Endothelial cell of umbilical vein (primary cell): ENCODE measurements around the gene HTR3C. TPM values are rescaled to one million over a fixed set of nuclear protein-coding genes. Genes with fewer than 3 reads are reported as not detected.

Experiments used
- BruUV-seq: library from RNA; stranded (reverse); fragments of 400-500 nt; replicated peaks from 2 replicates; lab custom pipeline; 2021; lab: Mats Ljungman, UMichigan
- CTCF ChIA-PET: fragments of 300-600, 350-600 bp; sonication (Branson Sonifier 250); formaldehyde crosslinking; loops from one replicate; lab custom pipeline; 2021; ENCODE audit warnings: antibody characterized with exemption, inconsistent platforms; lab: Charles Lee
- POLR2A ChIA-PET: fragments of 300-600, 350-600 bp; sonication (Branson Sonifier 250); formaldehyde crosslinking; loops from one replicate; lab custom pipeline; 2021; ENCODE audit warnings: antibody characterized with exemption, inconsistent platforms; lab: Charles Lee
- DNase-seq: peaks from one replicate; pipeline ENCODE4 v3.0.0-alpha.2; 2011; ENCODE audit warnings: low read depth, low spot score
- FAIRE-seq: peaks from 2 replicates; lab custom pipeline; 2011; peaks lifted over from hg19 to GRCh38; lab: Jason Lieb, UNC
- H2AFZ ChIP-seq: 2 replicates; pipeline ENCODE4 v1.6.0; 2012; ENCODE audit warnings: low read depth, low read length, control low read depth, inconsistent platforms
- H3K27ac ChIP-seq: 2 replicates; pipeline ENCODE4 v1.5.1; 2011; ENCODE audit warnings: low read depth, mild to moderate bottlenecking, control low read depth, low read length, moderate library complexity; ENCODE audit not compliant: insufficient read depth
- H3K27me3 ChIP-seq, 2 experiments: 2 replicates each; pipeline versions ENCODE4 v1.6.0 to v1.6.1; 2011; ENCODE audit warnings: low read length in 2 of 2, mixed read lengths in 1 of 2; ENCODE audit not compliant: control insufficient read depth in 2 of 2, insufficient read depth in 2 of 2
- H3K36me3 ChIP-seq, 2 experiments: 2 replicates in 1 of 2; 3 replicates in 1 of 2; pipeline ENCODE4 v1.5.1; 2011; ENCODE audit warnings: low read length in 2 of 2, mild to moderate bottlenecking in 1 of 2, moderate library complexity in 1 of 2; ENCODE audit not compliant: control insufficient read depth in 2 of 2, insufficient read depth in 2 of 2; ENCODE audit errors: extremely low read depth in 1 of 2
- H3K4me1 ChIP-seq: 3 replicates; pipeline ENCODE4 v1.5.1; 2011; ENCODE audit warnings: mild to moderate bottlenecking, low read length; ENCODE audit not compliant: control insufficient read depth, insufficient read depth; ENCODE audit errors: extremely low read depth
- H3K4me2 ChIP-seq: 2 replicates; pipeline ENCODE4 v1.6.1; 2011; ENCODE audit warnings: low read length, control low read depth, mixed read lengths; ENCODE audit not compliant: insufficient read depth
- H3K4me3 ChIP-seq, 3 experiments: fragments of 200-600 bp in 1 of 3; sonication (generic), shearing (Covaris generic) in 1 of 3; replicated peaks in 1 of 3; 2 replicates each; pipeline ENCODE4 v1.5.1; 2011 to 2016; ENCODE audit warnings: control low read depth in 3 of 3, low read length in 3 of 3, mild to moderate bottlenecking in 2 of 3, inconsistent platforms in 1 of 3, low read depth in 1 of 3, moderate library complexity in 1 of 3; ENCODE audit not compliant: insufficient read depth in 1 of 3
- H3K79me2 ChIP-seq: 2 replicates; pipeline ENCODE4 v1.6.0; 2012; ENCODE audit warnings: low read length, inconsistent platforms; ENCODE audit not compliant: control insufficient read depth, insufficient read depth
- H3K9ac ChIP-seq: replicated peaks from 2 replicates; pipeline ENCODE3; 2011; ENCODE audit warnings: low read length, control low read depth; ENCODE audit not compliant: insufficient read depth; ENCODE audit errors: extremely low read depth
- H3K9me1 ChIP-seq: replicated peaks from 3 replicates; pipeline ENCODE4 v1.6.0; 2011; ENCODE audit warnings: mild to moderate bottlenecking, low read length; ENCODE audit not compliant: control insufficient read depth, insufficient read depth; ENCODE audit errors: extremely low read depth
- H3K9me3 ChIP-seq: replicated peaks from 2 replicates; pipeline ENCODE4 v1.5.1; 2012; ENCODE audit warnings: low read length, inconsistent platforms; ENCODE audit not compliant: control insufficient read depth, insufficient read depth
- H4K20me1 ChIP-seq: replicated peaks from 2 replicates; pipeline ENCODE3; 2011; ENCODE audit warnings: mild to moderate bottlenecking, low read length; ENCODE audit not compliant: control insufficient read depth, insufficient read depth; ENCODE audit errors: extremely low read depth
- EZH2 ChIP-seq: IDR thresholded peaks from 2 replicates; pipeline ENCODE4 v1.6.1; 2012; ENCODE audit warnings: borderline replicate concordance, low read depth, mild to moderate bottlenecking, moderate library complexity, low read length, inconsistent platforms; ENCODE audit not compliant: severe bottlenecking
- FOS ChIP-seq: IDR thresholded peaks from 2 replicates; pipeline ENCODE4 v1.6.1; 2011; ENCODE audit warnings: mild to moderate bottlenecking, low read length, moderate library complexity, borderline replicate concordance; ENCODE audit not compliant: insufficient read depth
- GATA2 ChIP-seq: IDR thresholded peaks from 2 replicates; pipeline ENCODE4 v1.7.0; 2011; ENCODE audit warnings: low read depth, mild to moderate bottlenecking, moderate library complexity, mixed read lengths, low read length; ENCODE audit not compliant: insufficient read length, insufficient read depth
- JUN ChIP-seq: IDR thresholded peaks from 2 replicates; pipeline ENCODE4 v1.6.1; 2011; ENCODE audit warnings: borderline replicate concordance, low read depth; ENCODE audit not compliant: insufficient read length, insufficient read depth
- MYC ChIP-seq: IDR thresholded peaks from one replicate; pipeline ENCODE4 v1.6.1; 2011; ENCODE audit warnings: mild to moderate bottlenecking, low read depth, low read length
- POLR2A ChIP-seq: IDR thresholded peaks from 2 replicates; pipeline ENCODE4 v1.6.1; 2012; ENCODE audit warnings: low read depth, mild to moderate bottlenecking, control low read depth, low read length
- POLR2AphosphoS5 ChIP-seq: IDR thresholded peaks from 2 replicates; pipeline ENCODE4 v1.6.1; 2012; ENCODE audit warnings: low read depth, mild to moderate bottlenecking, control low read depth, low read length, moderate library complexity; ENCODE audit not compliant: insufficient read depth
- dilution Hi-C: fragments of 300-500 bp; cut with MboI; formaldehyde crosslinking; loops from one replicate; pipeline ENCODE4 v1.15.0; 2019; ENCODE audit warnings: low sequenced_read_pairs; ENCODE audit not compliant: extremely low pct_ligation_motif_present
- intact Hi-C: fragments of 100-400 bp; cut with micrococcal nuclease; formaldehyde crosslinking; loops from one replicate; pipeline ENCODE4 v1.10.0; 2022
- polyA plus RNA-seq, 4 experiments: library from polyadenylated mRNA; depleted of rRNA in 3 of 4; stranded (reverse) in 3 of 4; unstranded in 1 of 4; fragments of >200 nt; gene quantifications; 2 replicates each; pipeline versions ENCODE4 v1.2.1 to v1.2.3, GENCODE V29; 2011 to 2012; ENCODE audit warnings: missing spikeins in 1 of 4
- total RNA-seq: library from RNA; stranded (reverse); gene quantifications from 2 replicates; pipeline ENCODE4 v1.2.3, GENCODE V29; 2021
- TF ChIP-seq, protein P1 (sequence below), 2 donors: IDR thresholded peaks; 1 replicate in 1 of 2; 2 replicates in 1 of 2; pipeline ENCODE4 v1.5.1; 2011; ENCODE audit warnings: low read length in 2 of 2, mild to moderate bottlenecking in 2 of 2, moderate library complexity in 2 of 2, control low read depth in 1 of 2, inconsistent platforms in 1 of 2, low read depth in 1 of 2; ENCODE audit not compliant: insufficient read depth in 1 of 2; ENCODE audit errors: extremely low read depth in 1 of 2

Gene HTR3C
- total and polyA plus RNA-seq, 2 donors (not counting 3 experiments of a cell fraction or from before 2014, with no cell fraction given) = not detected

DNA sequence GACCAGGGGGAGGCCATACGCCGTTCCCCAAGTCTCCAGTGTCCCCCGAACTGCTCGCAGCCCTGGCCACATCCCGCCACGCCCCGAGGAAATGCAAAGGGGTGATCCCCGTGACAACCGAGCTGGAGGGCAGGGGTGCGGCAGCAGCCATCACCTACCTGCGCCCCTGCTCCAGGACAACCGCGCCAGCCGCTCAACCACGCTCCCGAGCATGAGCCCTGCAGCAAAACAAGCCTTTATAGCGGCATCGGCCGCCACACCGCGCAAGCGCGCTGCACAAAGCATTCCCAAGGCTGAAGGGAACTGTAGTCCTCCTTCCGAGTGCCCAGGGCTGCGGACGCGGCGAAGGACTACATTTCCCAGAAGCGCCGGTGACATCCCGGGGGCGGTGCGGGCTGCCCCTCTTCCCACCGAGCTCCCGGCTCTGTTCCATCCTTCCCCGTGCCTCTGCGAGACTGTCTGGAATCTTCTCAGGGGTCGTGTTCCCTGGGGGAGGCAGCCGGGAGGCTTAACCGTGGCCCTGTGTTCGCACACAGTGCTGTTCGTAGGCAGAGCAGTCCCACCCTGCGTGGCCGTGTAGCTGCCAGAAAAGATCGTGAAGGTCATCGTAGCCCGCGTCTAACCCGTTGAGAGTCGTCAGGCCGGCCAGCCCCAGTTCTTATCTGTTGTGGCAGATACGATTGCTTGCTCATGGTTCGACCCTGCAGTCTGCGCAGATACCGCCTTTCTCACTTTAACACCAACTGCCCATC lies 35.0 kb upstream of the HTR3C start, which contains the start of gene ABCC5:
Gene ABCC5 (minus strand): TSS at position 213 of the 752 bp plus-strand sequence. CDS start 3,492 bp downstream, outside the sequence.
- H3K4me2 ChIP-seq = peak within 1 kb of the TSS; percentile 58
- H3K4me1 ChIP-seq = peaks cover 7% of the 10 kb centered on the region
- TF ChIP-seq GATA2 (peak; percentile 42), MYC (no peak), POLR2A (peak; percentile 79), POLR2AphosphoS5 (peak; percentile 50), EZH2 (no peak), FOS (no peak), JUN (no peak)
- TF ChIP-seq, protein P1, sequence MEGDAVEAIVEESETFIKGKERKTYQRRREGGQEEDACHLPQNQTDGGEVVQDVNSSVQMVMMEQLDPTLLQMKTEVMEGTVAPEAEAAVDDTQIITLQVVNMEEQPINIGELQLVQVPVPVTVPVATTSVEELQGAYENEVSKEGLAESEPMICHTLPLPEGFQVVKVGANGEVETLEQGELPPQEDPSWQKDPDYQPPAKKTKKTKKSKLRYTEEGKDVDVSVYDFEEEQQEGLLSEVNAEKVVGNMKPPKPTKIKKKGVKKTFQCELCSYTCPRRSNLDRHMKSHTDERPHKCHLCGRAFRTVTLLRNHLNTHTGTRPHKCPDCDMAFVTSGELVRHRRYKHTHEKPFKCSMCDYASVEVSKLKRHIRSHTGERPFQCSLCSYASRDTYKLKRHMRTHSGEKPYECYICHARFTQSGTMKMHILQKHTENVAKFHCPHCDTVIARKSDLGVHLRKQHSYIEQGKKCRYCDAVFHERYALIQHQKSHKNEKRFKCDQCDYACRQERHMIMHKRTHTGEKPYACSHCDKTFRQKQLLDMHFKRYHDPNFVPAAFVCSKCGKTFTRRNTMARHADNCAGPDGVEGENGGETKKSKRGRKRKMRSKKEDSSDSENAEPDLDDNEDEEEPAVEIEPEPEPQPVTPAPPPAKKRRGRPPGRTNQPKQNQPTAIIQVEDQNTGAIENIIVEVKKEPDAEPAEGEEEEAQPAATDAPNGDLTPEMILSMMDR (IDR thresholded peaks at IDR 0.05; ENCODE audit: extremely low read depth in 1 of 2, insufficient read depth in 1 of 2, low read depth in 1 of 2, low read length in 2 of 2) = no peak
- H3K9me3 ChIP-seq = no peaks in the 10 kb centered on the region
- no peaks in the 10 kb centered on the region for H4K20me1 ChIP-seq
- FAIRE-seq (peak; percentile 98), DNase-seq (peak; percentile 93)
- no peaks in the 10 kb centered on the region for H3K9me1 ChIP-seq
- ChIA-PET POLR2A (interaction anchor here (0.6 to 0.9 kb wide), 2 partner anchors 11 to 12 kb away, joined by 3 to 7 read pairs; no protein-coding TSS in a partner anchor), CTCF (interaction anchor here (0.6 to 4.5 kb wide), 16 partner anchors 11 to 133 kb away, joined by 3 to 31 read pairs (median 4); partner anchors contain the start of gene PARL)
- peaks cover 2% of the 10 kb centered on the region for H3K79me2 ChIP-seq
- H3K27ac ChIP-seq = no peak within 1 kb of the TSS
- peak within 1 kb of the TSS; percentile 39 for H3K9ac ChIP-seq
- intact Hi-C loops (loop anchor here (1.0 to 5.0 kb wide), 7 partner anchors 117 to 549 kb away; partner anchors contain the start of genes AP2M1 and EIF2B5), dilution Hi-C loops (no loop called here)
- H3K36me3 ChIP-seq = no peaks in the 10 kb centered on the region
- peak within 1 kb of the TSS; percentile 87 for H2AFZ ChIP-seq
- peak within 1 kb of the TSS; percentile 21 to 59 (median 48) for H3K4me3 ChIP-seq
- H3K27me3 ChIP-seq = peaks cover 3 to 4% of the 10 kb centered on the region in 2 experiments
- BruUV-seq = no TSS peak
